Measurements from ENCODE around the gene INTS1.

DNA sequence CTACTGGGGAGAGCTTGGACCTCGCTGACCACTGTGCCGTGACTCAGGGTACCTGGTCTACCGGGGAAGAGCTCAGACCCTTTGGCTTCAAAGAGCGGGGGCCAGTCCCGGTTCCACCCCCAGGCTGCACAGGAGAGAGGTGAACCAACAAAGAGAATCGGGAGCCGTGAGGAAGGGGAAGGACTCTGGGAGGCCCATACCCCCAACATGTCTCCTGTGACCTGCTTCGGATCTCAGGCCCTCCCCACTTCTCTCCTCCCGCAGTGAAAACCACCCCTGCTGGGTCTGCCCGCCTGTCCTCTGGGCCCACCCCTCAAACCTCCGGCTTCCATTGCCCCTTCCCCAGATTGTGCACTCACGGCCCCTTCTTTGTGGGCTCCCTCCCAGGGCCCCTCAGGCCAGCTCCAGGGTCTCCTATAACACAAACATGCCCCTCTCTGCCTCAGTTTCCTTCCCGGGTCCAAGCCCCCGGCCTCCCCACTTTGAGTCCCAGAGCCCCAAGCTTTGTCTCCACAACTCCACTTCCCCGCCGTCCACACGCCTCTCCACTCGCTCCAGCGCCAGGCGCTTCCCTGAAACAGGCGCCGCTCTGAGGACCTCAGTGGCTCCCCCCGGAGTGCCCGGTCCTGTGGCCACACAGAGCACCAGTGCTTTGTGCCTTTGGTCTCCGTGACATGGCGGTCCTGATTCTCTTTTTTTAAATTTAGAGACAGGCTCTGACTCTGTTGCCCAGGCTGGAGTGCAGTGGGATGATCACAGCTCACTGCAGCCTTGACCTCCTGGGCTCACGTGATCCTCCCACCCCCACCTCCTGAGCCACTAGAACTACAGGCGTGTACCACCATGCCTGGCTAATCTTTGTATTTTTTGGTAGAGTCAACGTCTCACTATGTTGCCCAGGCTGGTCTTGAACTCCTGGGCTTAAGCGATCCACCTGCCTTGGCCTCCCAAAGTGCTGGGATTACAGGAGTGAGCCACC lies 7.5 kb upstream of the INTS1 start:
- no peak for TF ChIP-seq RNF2 (IDR thresholded peaks at IDR 0.05; ENCODE audit: borderline replicate concordance, low read depth)
- no peak for TF ChIP-seq CTCF (IDR thresholded peaks at IDR 0.05)
- TF ChIP-seq RAD21 (conservative IDR thresholded peaks at IDR 0.05 in 1 of 2, IDR thresholded peaks at IDR 0.05 in 1 of 2), result no peak
- no peak for TF ChIP-seq POLR2A (IDR thresholded peaks at IDR 0.05; ENCODE audit: low read length)
- TF ChIP-seq, protein P1, sequence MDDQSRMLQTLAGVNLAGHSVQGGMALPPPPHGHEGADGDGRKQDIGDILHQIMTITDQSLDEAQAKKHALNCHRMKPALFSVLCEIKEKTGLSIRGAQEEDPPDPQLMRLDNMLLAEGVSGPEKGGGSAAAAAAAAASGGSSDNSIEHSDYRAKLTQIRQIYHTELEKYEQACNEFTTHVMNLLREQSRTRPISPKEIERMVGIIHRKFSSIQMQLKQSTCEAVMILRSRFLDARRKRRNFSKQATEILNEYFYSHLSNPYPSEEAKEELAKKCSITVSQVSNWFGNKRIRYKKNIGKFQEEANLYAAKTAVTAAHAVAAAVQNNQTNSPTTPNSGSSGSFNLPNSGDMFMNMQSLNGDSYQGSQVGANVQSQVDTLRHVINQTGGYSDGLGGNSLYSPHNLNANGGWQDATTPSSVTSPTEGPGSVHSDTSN (IDR thresholded peaks at IDR 0.05), result no peak
- TF ChIP-seq EP300 (IDR thresholded peaks at IDR 0.05), result no peak
- TF ChIP-seq, protein P2, sequence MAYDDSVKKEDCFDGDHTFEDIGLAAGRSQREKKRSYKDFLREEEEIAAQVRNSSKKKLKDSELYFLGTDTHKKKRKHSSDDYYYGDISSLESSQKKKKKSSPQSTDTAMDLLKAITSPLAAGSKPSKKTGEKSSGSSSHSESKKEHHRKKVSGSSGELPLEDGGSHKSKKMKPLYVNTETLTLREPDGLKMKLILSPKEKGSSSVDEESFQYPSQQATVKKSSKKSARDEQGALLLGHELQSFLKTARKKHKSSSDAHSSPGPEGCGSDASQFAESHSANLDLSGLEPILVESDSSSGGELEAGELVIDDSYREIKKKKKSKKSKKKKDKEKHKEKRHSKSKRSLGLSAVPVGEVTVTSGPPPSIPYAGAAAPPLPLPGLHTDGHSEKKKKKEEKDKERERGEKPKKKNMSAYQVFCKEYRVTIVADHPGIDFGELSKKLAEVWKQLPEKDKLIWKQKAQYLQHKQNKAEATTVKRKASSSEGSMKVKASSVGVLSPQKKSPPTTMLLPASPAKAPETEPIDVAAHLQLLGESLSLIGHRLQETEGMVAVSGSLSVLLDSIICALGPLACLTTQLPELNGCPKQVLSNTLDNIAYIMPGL (CRISPR knock-in tag; IDR thresholded peaks at IDR 0.05; ENCODE audit: borderline replicate concordance), result no peak
- TF ChIP-seq, protein P3, sequence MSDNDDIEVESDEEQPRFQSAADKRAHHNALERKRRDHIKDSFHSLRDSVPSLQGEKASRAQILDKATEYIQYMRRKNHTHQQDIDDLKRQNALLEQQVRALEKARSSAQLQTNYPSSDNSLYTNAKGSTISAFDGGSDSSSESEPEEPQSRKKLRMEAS (IDR thresholded peaks at IDR 0.05), result no peak
- TF ChIP-seq HDAC2 (IDR thresholded peaks at IDR 0.05), result no peak
- TF ChIP-seq MAZ (IDR thresholded peaks at IDR 0.05; ENCODE audit: borderline replicate concordance, low read depth, low read length), result no peak
- TF ChIP-seq, protein P4, sequence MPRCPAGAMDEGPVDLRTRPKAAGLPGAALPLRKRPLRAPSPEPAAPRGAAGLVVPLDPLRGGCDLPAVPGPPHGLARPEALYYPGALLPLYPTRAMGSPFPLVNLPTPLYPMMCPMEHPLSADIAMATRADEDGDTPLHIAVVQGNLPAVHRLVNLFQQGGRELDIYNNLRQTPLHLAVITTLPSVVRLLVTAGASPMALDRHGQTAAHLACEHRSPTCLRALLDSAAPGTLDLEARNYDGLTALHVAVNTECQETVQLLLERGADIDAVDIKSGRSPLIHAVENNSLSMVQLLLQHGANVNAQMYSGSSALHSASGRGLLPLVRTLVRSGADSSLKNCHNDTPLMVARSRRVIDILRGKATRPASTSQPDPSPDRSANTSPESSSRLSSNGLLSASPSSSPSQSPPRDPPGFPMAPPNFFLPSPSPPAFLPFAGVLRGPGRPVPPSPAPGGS (IDR thresholded peaks at IDR 0.05), result no peak
- TF ChIP-seq NFE2L2 (conservative IDR thresholded peaks at IDR 0.05; ENCODE audit: low read length), result no peak

Data from A549 (cell line).